Activated T-cell treated with anti-CD3 and anti-CD28 coated beads for 1 hour (primary cell): ENCODE data around the gene ANKRD66.

ENCODE experiments used
- DNase-seq: peaks from one replicate; pipeline ENCODE4 v3.0.0-alpha.2; 2020; ENCODE audit warnings: low read depth

Gene ANKRD66

GRCh38 chr6:46790355-46790874 is 43.7 kb downstream of the ANKRD66 start:
- DNase-seq = no peak

GRCh38 chr6:46792635-46793034 is 45.9 kb downstream of the ANKRD66 start:
- no peak for DNase-seq

GRCh38 chr6:46793138-46793537 is 46.4 kb downstream of the ANKRD66 start, which contains the start of gene MEP1A:
Gene MEP1A (plus strand): TSS chr6:46793389. CDS start chr6:46793399, 10 bp downstream.
- DNase-seq = no peak

DNA sequence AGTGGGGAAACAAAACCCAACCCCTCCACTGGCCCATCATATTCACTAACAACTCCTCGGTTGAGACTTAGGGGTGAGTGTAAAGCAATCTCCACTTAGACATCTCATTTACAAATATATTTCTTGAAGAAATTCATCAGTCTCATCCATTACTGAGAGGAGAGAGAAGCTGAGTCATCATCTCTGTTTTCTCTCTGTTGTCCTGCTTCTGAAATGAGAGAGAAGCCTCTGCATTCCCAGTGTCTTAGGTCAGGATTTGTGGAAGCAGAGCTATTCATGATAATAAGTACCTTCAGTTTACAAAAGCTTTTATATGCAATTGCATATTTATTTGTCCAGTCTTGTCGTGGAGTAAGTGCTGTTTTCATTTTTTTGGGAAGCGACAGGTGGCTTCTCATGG is 47.3 kb downstream of the ANKRD66 start:
- DNase-seq = no peak

- no peak for DNase-seq
Observed at GRCh38 chr6:46795816-46796215, 49.1 kb downstream of the ANKRD66 start.

- no peak for DNase-seq
Observed at GRCh38 chr6:46796848-46797580, 50.3 kb downstream of the ANKRD66 start.

GRCh38 chr6:46799657-46800056 is 52.9 kb downstream of the ANKRD66 start:
- no peak for DNase-seq

DNA sequence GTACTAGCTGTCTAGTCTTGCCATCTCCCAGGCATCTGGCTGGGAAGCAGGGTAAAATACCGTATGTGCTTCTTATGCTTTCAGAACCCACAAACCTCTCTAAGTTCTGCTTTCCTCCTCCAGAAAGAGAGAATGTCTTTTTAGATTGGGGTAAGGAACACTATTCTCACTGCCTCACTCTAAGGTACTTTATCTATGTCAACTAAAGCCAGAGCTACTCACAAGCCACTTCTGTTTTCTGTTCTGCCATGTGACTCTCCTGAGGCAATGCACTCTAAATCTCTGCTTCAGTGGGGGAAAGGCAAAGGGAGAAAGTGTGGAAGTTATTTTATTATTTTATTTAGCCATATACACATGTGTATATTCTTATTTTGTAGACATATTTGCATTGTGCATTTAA is 62.1 kb downstream of the ANKRD66 start:
- DNase-seq = no peak
